Esophagus muscularis mucosa (tissue), 4 donors: Measurements from ENCODE around the gene OR51D1.

Experiments used
- CTCF ChIP-seq, 3 experiments: fragments of 200-600 bp in 2 of 3; fragments of 450-650 bp in 1 of 3; sonication (generic) in 2 of 3; IDR thresholded peaks; one replicate each; pipeline ENCODE4 v1.5.1; 2017 to 2019; ENCODE audit warnings: antibody characterized with exemption in 3 of 3, mild to moderate bottlenecking in 2 of 3, moderate library complexity in 1 of 3
- EP300 ChIP-seq: sonication (generic); formaldehyde crosslinking; IDR thresholded peaks from one replicate; pipeline ENCODE4 v1.6.1; 2017; ENCODE audit warnings: antibody characterized with exemption
- POLR2AphosphoS5 ChIP-seq, 2 donors: sonication (generic); formaldehyde crosslinking; IDR thresholded peaks; one replicate each; pipeline ENCODE4 v1.6.1; 2017; ENCODE audit warnings: antibody characterized with exemption in 2 of 2

GRCh38 chr11:4611986-4612385 is 25.3 kb upstream of the OR51D1 start:
- TF ChIP-seq CTCF (IDR thresholded peaks at IDR 0.05): no peak
- TF ChIP-seq POLR2AphosphoS5 (IDR thresholded peaks at IDR 0.05): no peak
- TF ChIP-seq EP300: no peak
